Renal cortex interstitium (tissue), 15 donors: Measurements from ENCODE around the gene ANKRD30A. TPM values are rescaled to one million over a fixed set of nuclear protein-coding genes. Genes with fewer than 3 reads are reported as not detected.
"Not testable (repeated sequence)": the region's sequence is repeated elsewhere in the genome, so short reads cannot be mapped to it uniquely, and the experiment has no call there.

Source experiments
- DNase-seq, 11 donors: peaks; one replicate each; pipeline ENCODE4 v3.0.0-alpha.2; 2013; ENCODE audit warnings: low read depth in 9 of 11, low spot score in 4 of 11; ENCODE audit errors: extremely low read depth in 1 of 11
- long read RNA-seq, 16 experiments: transcript quantifications; one replicate each; lab custom pipeline, GENCODE V29; 2026
- polyA plus RNA-seq, 3 donors: library from polyadenylated mRNA; unstranded; fragments of 120-200 nt; gene quantifications; one replicate each; pipeline ENCODE4 v1.2.1, GENCODE V29; 2013; ENCODE audit not compliant: insufficient read length in 3 of 3

The ANKRD30A gene, protein sequence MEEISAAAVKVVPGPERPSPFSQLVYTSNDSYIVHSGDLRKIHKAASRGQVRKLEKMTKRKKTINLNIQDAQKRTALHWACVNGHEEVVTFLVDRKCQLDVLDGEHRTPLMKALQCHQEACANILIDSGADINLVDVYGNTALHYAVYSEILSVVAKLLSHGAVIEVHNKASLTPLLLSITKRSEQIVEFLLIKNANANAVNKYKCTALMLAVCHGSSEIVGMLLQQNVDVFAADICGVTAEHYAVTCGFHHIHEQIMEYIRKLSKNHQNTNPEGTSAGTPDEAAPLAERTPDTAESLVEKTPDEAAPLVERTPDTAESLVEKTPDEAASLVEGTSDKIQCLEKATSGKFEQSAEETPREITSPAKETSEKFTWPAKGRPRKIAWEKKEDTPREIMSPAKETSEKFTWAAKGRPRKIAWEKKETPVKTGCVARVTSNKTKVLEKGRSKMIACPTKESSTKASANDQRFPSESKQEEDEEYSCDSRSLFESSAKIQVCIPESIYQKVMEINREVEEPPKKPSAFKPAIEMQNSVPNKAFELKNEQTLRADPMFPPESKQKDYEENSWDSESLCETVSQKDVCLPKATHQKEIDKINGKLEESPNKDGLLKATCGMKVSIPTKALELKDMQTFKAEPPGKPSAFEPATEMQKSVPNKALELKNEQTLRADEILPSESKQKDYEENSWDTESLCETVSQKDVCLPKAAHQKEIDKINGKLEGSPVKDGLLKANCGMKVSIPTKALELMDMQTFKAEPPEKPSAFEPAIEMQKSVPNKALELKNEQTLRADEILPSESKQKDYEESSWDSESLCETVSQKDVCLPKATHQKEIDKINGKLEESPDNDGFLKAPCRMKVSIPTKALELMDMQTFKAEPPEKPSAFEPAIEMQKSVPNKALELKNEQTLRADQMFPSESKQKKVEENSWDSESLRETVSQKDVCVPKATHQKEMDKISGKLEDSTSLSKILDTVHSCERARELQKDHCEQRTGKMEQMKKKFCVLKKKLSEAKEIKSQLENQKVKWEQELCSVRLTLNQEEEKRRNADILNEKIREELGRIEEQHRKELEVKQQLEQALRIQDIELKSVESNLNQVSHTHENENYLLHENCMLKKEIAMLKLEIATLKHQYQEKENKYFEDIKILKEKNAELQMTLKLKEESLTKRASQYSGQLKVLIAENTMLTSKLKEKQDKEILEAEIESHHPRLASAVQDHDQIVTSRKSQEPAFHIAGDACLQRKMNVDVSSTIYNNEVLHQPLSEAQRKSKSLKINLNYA (N-terminal part only)
- polyA plus RNA-seq, result not detected
- long read RNA-seq, donor 1, result 0 reads
- long read RNA-seq, donor 2, result 0 reads
- long read RNA-seq, donor 3, result 0 reads
- long read RNA-seq, donor 4, result 0 reads
- long read RNA-seq, donor 5, result 0 reads
- long read RNA-seq, donor 6, result 0 reads
- long read RNA-seq, donor 7, result 0 reads
- long read RNA-seq, donor 8, result 0 reads
- long read RNA-seq, donor 9, result 0 reads
- long read RNA-seq, donor 10, result 0 reads
- long read RNA-seq, donor 11, result 0 reads
- long read RNA-seq, donor 12, result 0 reads
- long read RNA-seq, donor 13, result 0 reads
- long read RNA-seq, donor 14, result 0 reads
- long read RNA-seq, donor 15, result 0 reads
- long read RNA-seq, donor 16, result 0 reads

DNA sequence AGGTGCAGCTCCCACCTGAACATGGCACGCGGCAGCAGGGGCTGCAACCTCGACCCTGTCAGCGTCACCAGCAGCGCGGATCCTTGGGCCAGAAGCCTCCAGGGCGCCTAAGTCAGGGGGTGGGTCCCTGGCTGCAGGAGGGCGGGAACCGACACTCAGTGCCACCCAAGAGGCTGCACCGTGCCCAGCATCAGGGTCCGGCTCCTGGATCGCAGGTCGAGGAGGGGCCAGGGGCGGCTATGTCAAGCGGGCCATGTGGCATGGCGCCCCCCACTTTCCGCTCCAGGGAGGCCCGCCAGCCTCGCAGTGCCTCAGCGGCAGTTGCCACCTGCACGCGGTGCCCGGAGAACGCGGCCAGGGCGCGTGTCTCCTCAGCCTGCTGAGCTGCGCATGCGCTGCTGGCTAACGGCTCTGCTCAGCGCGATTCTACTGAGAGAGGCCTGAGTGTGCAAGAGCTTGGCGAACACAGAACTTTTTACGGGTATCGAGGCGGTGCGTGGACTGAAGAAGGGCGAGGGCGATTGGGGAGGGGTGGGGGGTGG is at the start of gene ANKRD30A:
Gene ANKRD30A, plus strand, starts transcription at position 408 of the 542 bp plus-strand sequence. CDS start 190 bp downstream, outside the sequence.
- no peak for DNase-seq

DNA sequence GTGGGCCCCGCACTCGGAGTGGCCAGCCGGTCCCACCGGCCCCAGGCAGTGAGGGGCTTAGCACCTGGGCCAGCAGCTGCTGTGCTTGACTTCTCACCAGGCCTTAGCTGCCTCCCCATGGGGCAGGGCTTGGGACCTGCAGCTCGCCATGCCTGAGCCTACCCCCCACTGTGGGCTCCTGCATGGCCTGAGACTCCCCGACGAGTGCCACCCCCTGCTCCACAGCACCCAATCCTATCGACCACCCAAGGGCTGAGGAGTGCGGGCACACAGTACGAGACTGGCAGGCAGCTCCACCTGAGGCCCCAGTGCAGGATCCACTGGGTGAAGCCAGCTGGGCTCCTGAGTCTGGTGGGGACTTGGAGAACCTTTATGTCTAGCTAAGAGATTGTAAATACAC is 49.3 kb upstream of the ANKRD30A start:
- not testable (repeated sequence) for DNase-seq

DNA sequence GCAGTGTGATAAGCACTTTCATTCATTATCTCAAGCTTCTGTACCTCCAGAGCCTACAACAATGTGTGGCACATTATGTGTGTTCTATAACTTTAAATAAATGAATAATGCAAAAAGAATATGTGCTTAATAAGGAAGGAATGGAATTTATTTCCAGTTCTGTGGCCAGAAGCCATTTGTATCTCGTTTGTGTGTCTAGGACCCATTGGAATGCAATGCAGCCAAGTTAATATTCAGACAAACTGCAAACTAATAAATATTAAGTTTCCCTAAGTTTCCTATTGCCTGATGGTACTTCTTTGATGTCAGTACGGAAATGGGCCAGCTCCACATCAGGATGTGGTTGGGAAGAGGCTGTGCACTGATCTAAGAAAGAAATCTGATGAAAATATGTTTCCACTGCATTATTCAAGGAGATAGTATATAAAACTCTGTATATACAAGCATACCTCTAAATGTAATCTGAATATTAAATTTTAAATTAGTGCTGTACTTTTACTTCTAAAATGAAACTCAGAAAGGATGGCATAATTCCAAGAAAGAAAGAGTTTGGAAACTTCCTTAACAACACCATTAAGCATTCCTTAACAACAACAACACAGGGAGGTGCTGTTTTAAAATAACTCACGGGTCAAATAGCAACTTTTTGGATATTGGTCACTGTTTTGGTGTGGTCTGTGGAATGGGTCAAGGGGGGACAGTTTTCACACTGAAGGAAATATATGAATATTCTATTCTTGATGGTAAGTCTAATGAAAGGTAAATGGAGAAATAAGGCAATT is 29.4 kb upstream of the ANKRD30A start:
- DNase-seq, result no peak

DNA sequence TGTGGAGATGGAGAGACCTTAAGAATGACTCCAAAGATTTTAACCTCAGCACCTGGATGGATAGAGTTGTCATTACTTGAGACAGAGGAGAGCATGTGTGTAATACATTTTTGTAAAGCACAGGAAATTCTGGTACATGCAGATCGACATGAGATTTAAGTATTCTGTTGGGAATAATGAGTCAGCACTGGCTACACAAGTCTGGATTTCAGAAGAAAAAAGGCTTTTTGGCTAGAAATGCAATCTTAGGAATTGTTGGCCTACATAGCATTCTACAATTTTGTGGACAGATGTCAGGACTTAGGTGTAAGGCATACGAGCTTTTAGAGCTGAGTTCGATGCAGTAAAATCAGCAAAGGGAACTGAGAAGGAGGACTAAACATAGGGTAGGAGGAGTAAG is 24.1 kb upstream of the ANKRD30A start:
- DNase-seq, result no peak

DNA sequence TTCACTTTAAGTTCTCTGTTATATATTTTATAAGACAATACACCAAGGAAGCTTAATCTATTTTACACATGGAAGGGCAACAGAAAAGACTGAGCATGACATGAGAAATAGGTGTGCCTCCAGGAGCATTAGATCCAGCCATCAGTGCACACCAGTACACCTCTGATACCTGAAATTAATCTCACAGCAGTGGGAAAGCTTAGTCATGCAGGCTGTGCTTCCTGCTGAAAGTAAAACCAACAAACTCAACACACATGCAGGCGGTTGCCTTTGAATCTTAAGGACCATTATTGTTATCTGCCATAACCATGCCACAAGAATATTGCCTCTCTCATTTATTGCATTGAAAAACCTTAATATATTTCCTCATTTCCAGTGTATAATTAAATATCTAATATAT is 16.4 kb upstream of the ANKRD30A start:
- DNase-seq, result no peak

DNA sequence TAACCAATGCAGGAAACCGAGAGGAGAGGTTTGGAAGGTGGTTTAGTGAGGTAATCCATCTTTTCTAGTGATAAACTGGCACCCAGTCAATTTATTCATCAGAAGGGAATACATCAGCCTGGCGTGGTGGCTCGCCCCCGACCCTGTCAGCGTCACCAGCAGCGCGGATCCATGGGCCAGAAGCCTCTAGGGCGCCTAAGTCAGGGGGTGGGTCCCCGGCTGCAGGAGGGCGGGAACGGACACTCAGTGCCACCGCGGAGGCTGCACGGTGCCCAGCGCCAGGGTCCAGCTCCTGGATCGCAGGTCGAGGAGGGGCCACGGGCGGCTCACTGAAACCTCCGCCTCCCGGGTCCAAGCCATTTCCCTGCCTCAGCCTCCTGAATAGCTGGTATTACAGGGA is 866 bp upstream of the ANKRD30A start:
- DNase-seq, result no peak

DNA sequence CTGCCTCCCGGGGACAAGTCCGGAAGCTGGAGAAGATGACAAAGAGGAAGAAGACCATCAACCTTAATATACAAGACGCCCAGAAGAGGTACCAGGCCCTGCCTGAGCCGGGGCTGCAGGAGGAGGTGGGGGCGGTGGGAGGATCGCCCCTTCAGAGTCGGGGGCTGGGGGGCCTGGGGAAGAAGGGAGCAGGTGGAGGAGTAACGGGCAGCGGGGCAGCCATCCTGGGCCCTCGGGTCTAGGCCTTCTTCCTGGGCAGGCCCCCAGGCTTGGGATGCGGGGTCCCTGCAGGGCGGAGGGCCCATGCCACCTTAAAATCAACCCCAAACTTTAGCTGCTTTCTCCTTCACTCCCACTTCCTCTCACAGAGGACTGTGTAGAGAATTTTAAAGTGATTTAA is 523 bp downstream of the ANKRD30A start:
- DNase-seq, result no peak

DNA sequence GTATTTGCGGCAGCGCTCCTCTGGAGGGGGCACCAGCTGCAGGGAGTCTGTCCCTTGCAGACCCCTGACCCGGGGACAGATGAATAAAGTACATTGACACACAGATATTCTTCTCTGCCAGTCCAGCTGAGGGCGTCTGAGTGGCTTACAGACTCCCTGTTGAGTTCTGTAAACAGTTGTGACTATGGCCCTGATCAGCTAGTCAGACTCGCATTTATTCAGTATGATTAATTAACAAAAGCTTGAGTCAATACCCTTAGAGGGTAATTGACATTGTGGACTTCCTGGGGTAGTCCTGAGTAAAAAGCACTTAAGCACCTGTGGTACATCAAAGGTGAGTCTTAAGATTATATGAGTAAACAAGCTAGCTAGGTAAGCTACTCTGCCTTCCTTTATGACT is 21.0 kb downstream of the ANKRD30A start:
- no peak for DNase-seq

DNA sequence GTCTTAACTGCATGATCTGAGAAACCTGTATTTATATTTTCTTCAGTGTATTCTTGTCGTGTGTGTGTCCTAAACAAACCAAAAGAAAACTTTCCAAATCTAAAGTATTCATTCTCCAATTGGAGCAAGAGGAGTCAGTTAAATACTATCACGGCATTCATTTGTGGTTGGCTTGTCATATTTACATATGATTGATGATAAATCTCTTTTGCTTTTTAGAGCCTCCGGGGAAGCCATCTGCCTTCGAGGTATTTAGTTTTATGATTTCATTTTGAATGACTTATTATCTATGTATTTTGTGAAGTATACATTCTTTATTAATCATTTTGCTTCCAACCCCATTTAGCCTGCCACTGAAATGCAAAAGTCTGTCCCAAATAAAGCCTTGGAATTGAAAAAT is 37.0 kb downstream of the ANKRD30A start:
- not testable (repeated sequence) for DNase-seq

DNA sequence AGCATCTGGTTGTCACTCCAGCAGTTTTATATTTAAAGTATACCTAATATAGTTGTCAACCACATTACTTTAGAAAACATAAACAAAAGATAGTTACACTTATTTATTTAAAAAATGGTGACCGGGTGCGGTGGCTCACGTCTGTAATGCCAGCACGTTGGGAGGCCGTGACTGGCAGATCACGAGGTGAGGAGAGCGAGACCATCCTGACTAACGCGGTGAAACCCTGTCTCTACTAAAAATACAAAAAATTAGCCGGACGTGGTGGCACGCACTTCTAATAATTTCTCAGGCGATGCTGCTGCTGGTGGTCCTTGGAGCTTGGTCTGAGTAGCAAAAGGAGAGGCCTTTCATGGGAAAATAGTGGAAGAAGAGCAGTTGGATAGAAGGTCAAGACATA is 46.5 kb downstream of the ANKRD30A start:
- not testable (repeated sequence) for DNase-seq

DNA sequence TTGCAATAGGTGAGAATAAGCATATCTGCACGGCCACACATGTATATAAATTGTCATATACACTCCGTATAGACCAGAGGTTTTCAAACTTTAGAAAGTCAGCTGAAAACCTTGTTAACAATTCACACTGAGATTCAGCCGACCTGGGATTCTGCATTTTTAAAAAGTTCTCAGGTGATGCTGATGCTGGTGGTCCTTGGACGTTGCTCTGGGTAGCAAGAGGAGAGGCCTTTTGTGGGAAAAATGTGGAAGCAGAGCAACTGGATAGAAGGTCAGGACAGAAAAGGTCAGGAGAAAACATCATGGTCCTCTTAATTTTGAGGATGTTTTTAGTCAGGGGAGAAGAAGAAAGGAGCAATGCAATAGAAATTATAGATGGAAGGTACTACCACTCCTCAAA is 52.9 kb downstream of the ANKRD30A start:
- not testable (repeated sequence) for DNase-seq

DNA sequence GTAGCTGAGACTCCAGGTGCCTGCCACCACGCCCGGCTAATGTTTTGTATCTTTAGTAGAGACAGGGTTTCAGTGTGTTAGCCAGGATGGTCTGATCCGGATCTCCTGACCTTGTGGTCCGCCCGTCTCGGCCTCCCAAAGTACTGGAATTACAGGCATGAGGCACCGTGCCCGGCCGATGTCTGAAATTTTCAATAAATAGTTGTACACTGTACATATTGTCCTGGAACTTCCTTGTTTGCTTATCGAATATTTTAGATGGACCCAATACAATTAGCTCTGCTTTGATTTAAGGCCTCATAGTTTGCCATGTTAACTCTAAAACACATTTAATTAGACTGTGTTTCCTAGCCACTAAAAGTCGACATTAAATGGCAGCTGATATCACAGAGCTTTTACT is 57.3 kb downstream of the ANKRD30A start:
- DNase-seq, result not testable (repeated sequence)

DNA sequence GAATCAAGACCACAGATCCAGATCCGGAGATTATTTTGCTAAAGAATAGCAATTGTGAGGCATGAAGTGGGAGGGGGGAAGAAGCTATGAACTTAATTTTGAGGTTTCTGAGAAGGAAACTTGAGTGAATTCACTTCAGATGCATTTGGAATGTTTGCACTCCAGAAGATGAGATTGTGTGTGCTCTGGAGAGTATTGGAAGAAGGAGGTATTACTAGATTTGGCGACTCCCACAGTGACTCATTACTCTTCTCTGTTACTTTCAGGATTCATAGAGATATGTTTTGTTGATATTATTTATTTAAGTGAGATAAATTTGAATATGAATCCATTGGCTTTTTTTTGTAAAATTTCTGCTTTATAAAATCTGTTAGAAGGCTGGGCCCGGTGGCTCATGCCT is 80.7 kb downstream of the ANKRD30A start:
- DNase-seq, result no peak

DNA sequence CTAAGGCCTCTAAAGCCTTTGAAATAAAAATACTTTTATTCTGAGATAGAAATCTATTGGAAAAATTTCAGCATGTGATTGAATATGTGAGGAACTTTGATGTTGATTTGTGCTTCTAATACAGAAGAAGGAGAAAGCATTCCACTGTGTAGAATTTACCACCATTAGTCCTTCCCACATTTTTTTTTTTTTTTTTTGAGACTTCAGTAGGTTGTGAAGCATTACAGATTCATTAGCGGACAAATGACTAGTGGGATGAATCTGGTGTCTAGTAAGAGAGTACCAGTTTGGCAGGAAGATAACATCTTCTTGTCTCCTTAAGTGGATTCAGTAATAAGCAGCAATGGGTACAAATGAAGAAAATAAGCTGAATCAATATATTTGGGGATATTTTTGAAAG is 95.5 kb downstream of the ANKRD30A start:
- no peak for DNase-seq

DNA sequence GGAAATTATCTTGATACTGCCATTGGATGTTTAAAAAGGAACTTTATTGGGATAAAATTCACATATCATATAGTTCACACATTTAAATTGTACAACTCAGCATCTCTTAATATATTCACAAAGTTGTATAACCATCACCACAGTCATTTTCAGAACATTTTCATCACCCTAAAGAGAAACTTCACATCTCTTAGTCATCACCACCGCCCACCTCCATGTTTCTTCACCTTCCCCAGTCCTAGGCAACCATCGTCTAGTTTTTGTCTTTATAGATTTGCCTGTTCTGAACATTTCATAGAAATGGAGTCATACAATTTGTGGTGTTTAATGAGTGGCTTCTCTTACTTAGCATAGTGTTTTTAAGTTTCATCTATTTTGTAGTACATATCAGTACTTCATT is 96.6 kb downstream of the ANKRD30A start:
- DNase-seq, result no peak

DNA sequence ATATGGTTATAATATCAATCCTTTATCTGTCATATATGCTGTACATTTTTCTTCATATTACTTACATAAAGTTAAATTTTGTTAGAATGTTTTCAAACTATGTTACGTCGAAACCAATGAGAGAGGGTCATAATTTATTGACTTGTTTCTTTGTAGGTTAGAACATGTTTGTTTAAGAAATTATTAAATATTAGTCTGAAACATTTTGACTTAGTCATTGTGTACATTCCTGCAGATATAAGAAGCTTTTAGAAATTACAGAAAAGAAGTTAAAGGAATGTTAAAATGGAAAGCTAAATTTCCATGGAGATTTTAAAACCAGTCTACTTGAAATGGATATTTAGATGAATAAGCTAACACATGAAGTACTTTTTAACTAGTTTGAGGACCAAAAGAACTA is 99.8 kb downstream of the ANKRD30A start:
- no peak for DNase-seq

DNA sequence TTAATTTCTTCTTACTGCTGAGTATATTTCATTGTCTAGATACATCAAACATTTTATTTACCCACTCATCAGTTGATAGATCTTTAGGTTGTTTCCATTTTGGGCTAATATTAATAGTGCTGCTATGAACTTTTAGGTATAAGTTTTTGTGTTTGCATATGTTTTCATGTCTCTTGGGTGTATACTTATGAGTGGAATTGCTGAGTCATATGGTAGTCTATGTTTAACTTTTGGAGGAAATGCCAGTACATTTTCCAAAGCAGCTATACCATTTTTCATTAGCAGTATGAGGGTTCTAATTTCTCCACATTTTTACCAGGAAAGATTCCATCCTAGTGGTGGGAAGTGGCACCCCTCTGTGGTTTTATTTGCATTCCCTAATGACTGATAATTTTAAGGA is 101.1 kb downstream of the ANKRD30A start:
- DNase-seq, result no peak

DNA sequence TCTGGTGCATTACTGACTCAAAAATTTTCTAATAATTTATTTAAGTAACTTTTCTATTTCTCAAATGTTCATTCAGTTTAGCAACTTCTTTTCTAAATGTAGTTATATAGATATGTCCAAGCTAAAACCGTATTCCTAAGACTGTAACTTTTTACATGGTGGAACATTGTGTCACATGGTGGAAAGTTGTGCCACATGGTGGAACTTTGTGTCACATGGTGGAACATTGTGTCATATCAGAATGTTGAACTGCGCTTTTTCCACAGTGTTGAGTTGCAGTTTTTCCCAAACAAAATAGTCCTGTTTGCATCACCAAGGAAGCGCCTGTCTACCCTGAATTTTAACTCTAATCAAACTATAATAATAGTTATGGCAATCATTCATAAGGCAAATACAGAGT is 109.3 kb downstream of the ANKRD30A start:
- no peak for DNase-seq
